Activated CD8-positive, alpha-beta memory T cell treated with anti-CD3 and anti-CD28 coated beads for 36 hours (primary cell): Measurements from ENCODE around the gene KLK10. TPM values are rescaled to one million over a fixed set of nuclear protein-coding genes. Genes with fewer than 3 reads are reported as not detected.

ENCODE experiments used
- CTCF ChIA-PET: fragments of 350-600 bp; sonication (Branson Sonifier 250); formaldehyde crosslinking; loops from one replicate; lab custom pipeline; 2021; ENCODE audit warnings: antibody characterized with exemption; lab: Charles Lee
- POLR2A ChIA-PET: fragments of 350-600 bp; sonication (Branson Sonifier 250); formaldehyde crosslinking; loops from one replicate; lab custom pipeline; 2021; ENCODE audit warnings: antibody characterized with exemption; lab: Charles Lee
- total RNA-seq, 2 experiments: library from RNA; stranded (reverse); gene quantifications; one replicate each; pipeline ENCODE4 v1.2.3, GENCODE V29; 2021

The KLK10 gene, protein sequence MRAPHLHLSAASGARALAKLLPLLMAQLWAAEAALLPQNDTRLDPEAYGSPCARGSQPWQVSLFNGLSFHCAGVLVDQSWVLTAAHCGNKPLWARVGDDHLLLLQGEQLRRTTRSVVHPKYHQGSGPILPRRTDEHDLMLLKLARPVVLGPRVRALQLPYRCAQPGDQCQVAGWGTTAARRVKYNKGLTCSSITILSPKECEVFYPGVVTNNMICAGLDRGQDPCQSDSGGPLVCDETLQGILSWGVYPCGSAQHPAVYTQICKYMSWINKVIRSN
- total RNA-seq: not detected

DNA sequence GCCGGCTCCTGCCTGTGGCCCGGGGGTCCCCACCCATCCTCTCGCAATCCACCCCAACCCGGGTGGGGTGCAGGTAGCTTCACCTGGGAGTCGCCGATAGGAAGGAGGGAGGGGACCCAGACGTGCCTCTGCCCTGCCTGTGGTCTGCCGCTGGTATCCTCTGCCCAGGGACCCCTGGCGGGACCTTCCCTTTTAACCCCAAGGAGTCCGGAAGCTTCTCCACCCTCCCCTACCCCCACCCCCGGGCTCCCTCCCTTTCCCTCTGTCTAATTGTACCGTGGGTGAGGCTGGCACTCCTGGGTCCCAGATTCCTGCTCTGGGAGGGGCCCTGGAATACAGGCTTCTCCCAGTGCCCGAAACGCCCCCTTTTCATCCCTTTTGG is at the start of gene KLK10:
KLK10 (minus strand) TSS at position 166 of the 382 bp plus-strand sequence. CDS start 579 bp downstream, outside the sequence.
- POLR2A ChIA-PET: no interaction called here
- CTCF ChIA-PET: no interaction called here

DNA sequence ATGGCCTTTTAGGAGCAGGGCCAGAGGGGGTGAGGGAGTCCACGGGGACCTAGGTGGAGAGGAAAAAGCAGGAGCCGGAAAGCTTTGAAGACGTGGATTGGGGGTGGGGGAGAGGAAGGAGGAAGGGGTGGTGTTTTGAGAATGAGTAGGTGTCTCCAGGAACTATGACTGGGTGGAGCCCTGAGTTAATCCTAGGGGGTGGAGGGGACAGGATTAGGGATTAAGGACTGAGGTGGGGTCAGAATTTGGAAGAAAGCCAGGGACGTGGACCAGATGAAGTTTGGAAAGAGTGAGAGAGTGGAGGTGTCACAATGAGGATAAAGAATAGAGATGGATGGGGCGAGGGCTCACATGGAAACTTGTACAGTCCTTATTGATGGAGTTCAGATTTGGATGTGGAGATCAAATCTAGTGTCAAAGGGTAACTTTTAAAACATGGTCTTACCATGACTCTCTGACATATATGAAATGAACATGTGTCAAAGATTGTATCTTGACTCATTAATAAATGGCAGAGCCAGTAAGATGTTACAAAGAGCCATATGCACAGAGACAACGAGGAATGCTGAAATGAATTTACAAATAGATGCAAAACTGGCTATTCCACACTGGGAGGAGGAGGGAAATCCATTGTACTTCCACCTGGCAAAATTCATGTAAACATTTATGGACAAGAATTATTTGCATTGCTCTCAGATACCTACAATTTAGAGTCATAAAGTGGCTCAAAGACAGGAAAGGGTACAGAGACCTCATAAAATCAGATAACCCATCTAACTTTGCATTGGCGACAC is 47.1 kb upstream of the KLK10 start:
- CTCF ChIA-PET: no interaction called here

DNA sequence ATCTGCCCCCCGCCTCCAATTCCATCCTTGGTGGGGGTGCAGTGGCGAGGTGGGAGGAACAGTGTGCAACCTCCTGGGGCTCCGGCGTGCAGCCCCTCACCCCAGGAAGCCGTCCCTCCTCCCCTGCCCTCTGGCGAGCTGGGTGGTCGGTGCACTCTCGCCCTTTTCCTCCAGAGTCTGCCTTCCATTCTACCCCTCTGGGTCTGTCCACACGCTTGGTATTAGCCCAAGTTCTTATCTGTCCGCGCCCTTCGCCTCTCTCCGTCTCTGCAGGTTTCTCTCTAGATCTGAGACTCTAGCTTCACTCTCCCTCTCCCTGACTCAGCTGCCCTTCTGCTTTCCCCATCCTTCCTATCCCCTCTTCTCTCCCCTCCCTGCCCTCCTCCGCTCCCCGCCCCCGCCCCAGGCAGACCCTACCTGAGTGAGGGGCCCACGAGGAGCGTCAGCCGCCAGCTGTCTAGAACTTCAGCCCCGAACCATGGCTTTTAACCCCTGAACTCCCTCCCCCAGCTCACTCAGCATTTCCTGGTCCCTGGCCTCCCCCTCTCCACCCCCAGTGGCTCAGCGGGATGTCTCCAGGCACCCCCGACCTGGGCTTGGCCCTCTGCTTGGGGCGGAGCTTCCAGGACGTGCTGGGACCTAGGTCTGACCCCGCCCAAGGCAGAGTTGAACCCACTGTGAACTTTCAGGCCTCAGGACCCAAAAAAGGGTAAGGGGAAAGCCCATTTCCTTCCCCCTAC is 45.9 kb upstream of the KLK10 start:
- POLR2A ChIA-PET: interaction anchor here (0.6 kb wide), 1 partner anchor 88 kb away, joined by 3 read pairs; no protein-coding TSS in a partner anchor
- CTCF ChIA-PET: no interaction called here

More for the DNA sequence above, 47.1 kb upstream of the KLK10 start:
- POLR2A ChIA-PET: no interaction called here

DNA sequence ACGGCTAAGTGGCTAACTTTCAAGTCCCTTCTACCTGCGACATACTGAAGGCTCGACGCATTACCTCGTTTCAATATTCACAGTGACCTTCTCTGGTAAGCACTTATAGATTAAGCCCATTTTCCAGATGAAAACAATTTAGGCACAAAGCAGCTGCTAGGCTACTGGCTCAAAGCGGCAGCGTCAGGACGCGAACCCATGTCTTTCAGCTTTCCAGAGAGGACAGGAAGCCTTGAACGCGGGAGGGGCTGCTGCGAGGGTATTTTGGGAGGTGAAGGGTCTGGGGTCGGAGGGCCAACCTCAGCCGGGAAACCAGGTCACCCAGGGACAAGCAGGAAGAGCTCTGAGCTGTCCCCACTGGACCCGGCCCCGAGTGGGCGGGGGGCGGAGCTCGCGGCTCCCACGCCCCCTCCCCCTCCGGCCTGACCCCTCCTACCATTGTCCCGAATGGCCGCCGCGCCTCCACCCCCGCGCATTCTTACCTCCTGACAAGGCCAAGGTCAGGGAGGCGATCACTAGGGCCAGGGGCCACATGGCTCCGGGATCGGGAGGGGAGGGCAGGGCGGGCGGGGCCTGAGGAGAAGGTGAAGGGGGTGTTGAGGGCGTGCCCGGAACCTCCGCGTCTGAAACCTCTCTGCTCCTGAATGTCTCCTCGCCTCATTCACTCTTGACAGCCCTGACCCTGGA is 45.2 kb upstream of the KLK10 start, which contains the start of gene KLK13:
KLK13 (minus strand) TSS at position 559 of the 687 bp plus-strand sequence; CDS start at position 534, 25 bp downstream.
- POLR2A ChIA-PET: interaction anchor here (0.6 kb wide), 1 partner anchor 89 kb away, joined by 3 read pairs; no protein-coding TSS in a partner anchor
- CTCF ChIA-PET: no interaction called here

DNA sequence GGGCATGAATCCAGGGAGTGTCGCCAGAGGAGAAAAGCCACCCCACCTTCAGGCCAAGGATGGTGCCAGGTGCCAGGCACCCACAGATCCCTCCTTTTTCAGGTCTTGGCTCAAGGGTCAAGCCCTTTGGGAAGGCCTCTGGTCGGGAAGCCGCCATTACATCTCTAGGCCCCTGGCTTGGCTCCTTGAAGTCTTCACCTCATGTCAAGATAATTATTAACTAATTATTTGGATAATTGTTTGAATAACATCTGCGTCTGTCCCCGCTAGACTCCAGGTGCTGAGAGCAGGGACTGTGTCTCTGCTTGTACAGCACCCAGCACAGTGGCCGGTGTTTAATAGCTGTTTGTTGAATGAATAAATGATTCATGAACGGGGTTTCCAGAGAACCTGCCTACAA is 44.2 kb upstream of the KLK10 start:
- CTCF ChIA-PET: no interaction called here
- POLR2A ChIA-PET: interaction anchor here (0.6 kb wide), 1 partner anchor 50 kb away, joined by 3 read pairs; no protein-coding TSS in a partner anchor

DNA sequence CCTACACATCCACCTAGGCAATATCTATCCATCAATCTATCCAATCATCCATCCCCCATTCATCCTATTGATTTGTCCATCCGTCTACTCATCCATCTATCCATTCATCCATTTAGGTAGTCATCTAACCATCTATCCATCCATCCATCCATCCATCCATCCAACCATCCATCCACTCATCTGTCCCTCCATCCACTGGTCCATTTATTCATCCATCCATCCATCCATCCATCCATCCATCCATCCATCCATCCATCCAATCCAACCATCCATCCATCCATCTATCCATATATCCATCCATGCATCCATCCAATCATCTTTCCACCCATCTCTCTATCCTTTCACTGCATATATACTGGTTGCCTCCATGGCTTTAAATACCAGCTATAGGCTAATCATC is 41.5 kb upstream of the KLK10 start:
- CTCF ChIA-PET: no interaction called here

DNA sequence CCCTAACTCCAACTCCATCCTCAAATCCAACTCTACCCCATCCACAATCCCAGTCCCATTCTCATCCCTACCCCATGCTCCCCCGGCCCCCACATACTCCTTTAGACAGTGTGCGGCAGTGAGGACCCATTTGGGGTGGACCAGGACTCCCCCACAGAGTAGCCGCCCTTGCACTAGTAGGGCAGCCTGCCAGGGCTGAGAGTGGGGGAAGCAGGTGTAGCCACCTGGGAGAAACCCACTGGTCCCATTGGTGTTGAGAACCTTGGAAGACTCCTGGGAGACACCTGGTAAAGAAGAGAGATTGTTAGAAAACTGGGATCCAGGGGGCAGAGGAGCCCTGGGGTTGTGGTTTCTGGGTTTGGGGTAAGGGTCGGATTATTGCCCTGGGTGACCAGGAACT is 40.8 kb upstream of the KLK10 start:
- CTCF ChIA-PET: no interaction called here

More for the DNA sequence above, 41.5 kb upstream of the KLK10 start:
- POLR2A ChIA-PET: interaction anchor here (0.6 kb wide), 1 partner anchor 356 kb away, joined by 3 read pairs; the partner anchor contains the start of gene SIGLEC10

DNA sequence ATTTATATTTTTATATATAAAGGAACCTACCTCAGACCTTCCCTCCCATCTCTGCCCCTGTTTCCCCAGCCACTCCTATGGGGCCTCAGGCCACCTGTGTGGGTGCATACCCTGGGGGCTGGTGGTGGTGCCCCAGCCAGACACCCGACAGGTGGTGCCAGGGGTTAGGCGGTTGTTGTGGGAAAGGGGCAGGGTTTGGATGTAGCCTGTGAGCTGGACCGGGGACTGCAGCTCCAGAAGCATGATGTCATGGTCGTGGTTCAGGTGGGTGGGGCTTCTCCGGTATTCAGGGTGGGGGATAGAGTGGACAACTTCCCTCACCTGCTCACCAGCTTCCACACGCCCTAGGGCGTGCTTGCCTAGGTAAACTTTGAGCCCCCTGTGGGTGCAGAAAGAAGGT is 40.2 kb upstream of the KLK10 start:
- ChIA-PET POLR2A (no interaction called here), CTCF (no interaction called here)

More for the DNA sequence above, 40.8 kb upstream of the KLK10 start:
- POLR2A ChIA-PET: no interaction called here

DNA sequence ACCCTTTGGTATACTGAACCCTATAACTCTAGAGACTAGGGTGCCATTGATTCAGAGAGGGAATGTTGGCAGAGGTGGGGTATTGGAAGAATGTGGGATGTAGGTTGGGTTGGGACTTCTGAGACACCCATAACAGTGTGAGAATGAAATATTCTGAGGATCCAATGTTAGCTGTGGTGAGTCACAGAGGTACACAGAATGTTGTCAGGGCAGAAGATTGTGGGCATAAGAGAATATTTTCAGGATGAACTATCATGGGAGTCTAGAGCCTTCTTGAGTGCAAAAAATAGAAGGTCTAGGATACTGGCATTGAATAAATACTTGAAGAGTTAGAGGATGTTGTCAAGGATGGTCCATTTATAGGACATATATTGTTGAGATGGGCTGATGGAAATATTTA is 36.4 kb upstream of the KLK10 start:
- CTCF ChIA-PET: no interaction called here
- POLR2A ChIA-PET: no interaction called here

DNA sequence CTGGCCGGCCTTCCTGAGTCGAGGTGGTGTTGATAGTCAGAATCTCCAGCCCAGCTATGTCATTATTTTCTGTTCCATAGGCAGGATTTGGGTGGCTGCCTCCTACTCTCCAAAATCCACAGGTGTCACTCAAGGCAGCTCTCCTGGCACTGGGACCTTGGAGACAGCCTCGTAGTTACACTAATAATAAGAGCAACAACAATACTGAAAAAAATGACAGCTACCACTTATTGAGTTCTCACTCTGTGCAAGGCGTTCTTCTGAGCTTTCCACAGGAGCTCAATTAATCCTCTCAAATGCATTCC is 27.5 kb upstream of the KLK10 start:
- ChIA-PET CTCF (no interaction called here), POLR2A (no interaction called here)

DNA sequence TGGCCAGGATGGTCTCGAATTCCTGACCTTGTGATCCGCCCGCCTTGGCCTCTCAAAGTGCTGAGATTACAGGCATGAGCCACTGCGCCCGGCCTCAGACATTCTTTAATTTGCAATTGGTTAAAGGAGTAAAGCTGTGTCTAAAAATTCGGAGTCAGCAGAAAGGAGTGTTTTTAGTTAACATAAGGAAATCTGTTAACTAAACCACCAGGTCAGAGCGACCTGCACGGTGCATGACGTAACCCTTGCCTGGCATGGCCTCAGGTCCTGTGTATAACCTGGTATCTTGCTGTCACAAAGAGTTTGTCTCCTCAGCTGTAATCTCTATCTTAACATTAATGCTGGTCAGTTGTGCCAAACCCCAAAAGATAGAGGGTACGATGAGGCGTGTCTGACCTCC is 24.8 kb upstream of the KLK10 start:
- ChIA-PET CTCF (no interaction called here), POLR2A (interaction anchor here (0.6 kb wide), 1 partner anchor 1949 kb away, joined by 6 read pairs; no protein-coding TSS in a partner anchor)

DNA sequence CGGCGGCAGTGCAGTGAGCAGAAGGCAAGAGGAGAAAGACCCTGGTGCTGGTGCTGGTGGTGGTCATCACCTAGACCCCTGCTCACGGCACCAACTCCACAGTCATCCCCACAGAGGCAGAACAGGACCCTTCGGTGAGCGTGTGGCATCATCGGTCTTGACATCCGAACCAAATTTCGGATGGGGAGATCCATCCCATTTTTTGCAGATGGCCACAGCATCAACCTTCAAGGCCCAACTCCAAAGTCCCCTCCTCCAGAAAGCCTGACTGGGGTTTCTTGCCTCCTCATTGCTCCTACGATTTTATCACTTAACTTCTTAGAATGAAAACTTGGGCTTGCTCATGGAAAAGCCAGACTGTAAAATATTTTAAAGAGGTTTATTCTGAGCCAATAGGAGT is 24.0 kb upstream of the KLK10 start:
- ChIA-PET POLR2A (interaction anchor here (0.6 kb wide), 1 partner anchor 1948 kb away, joined by 6 read pairs; no protein-coding TSS in a partner anchor), CTCF (no interaction called here)

DNA sequence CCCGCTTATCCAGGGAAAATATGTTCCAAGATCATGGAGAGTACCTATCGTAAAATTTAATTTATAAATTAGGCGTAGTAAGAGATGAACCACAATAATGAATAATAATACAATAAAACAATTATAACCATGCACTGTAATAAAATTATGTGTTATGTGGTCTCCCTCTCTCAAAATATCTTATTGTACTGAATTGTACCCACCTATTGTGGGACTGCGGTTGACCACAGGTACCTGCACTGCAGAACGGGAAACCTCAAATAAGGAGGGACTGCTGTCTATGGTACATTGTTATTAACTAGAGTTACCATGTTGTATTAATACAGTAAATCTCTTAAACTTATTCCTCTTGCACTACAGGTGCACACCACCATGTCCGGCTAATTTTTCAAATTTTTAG is 20.6 kb upstream of the KLK10 start:
- POLR2A ChIA-PET: no interaction called here
- CTCF ChIA-PET: no interaction called here

DNA sequence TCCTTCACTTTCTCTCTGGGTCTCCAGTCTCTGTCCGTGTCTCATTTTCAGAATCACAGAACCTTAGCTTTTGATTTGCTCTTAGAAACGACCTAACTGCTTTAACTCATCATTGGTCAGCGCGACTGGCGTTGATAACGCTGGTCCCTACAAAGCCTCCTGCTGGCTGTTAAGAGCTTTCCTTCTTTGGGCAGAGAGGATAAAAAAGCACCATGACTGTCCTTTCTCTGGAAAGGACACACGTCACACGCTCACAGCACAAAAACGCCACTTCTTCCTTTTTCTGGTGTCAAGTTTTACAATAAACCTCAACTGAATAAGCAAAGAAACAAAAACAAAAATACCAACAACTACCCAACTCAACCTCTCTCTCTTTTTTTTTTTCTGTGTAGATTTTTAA is 17.0 kb upstream of the KLK10 start:
- POLR2A ChIA-PET: no interaction called here
- CTCF ChIA-PET: no interaction called here

DNA sequence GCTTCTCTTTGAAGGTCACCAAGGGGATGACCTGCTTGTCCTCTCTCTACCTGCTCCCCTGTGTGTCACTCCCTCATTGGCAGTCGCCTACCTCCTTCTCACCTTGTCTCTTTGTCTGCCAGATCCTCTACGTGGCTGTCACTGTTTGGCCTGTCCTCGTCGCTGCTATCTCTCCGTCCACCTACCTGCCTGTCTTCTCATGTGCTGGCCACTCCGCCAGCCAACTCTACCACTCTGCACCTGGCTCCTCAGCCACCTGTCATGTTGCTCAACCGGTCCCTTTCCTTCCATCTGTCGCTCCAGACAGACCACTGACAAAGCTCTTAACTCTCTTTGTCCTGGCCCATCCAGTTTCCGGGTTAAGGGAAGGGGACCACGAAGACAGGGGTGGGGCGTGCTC is 15.2 kb upstream of the KLK10 start, which contains the start of gene KLK12:
KLK12 (minus strand) TSS at position 299 of the 400 bp plus-strand sequence. CDS start 381 bp downstream, outside the sequence.
- POLR2A ChIA-PET: no interaction called here
- CTCF ChIA-PET: interaction anchor here (0.8 kb wide), 1 partner anchor 17 kb away, joined by 3 read pairs; no protein-coding TSS in a partner anchor

DNA sequence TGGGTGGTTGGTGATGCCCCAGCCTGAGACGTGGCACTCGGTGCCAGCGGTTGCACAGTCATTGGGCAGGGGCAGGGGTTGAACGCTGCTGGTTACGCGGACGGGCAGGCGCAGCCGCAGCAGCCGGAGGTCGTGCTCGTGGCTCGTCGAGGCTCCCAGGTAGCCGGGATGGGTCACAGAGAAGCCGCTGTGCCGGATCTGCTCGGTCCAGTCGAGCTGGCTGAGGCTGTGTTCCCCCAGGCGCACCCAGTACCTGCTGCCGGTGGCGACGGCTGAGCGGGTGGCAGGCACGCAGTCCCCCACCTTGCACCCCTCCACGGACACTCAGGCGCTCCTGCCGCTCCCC is 12.3 kb upstream of the KLK10 start:
- POLR2A ChIA-PET: no interaction called here

DNA sequence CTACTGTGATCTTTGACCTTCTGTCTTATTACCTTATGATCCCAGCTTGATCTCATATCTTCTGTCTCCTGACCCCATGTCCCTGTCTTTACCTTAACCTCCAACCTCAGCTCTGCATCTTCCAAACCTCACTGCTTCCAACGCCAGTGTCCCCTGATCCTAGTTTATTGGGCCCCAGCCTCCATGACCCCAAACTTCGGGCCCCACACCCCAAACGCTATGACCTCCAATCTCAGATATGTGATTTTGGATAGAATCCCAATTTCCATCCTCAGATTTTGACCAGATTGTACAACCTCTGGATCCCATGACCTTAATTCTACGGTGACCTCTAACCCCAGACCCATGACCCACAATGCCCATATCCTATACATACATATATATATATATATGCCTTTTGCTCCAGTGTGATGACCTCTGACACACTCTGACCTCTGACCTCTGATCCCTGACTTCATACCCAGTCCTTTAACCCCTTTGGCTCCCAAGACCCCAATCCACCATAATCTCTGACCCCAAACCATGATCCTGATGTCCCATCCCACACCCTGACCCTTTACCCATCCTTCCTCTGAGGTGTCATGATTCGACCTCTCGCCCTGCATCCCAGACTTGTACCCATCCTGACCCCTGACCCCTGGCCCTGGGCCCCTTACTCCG is 11.8 kb upstream of the KLK10 start:
- CTCF ChIA-PET: no interaction called here
- POLR2A ChIA-PET: no interaction called here

More for the DNA sequence above, 12.3 kb upstream of the KLK10 start:
- CTCF ChIA-PET: no interaction called here

DNA sequence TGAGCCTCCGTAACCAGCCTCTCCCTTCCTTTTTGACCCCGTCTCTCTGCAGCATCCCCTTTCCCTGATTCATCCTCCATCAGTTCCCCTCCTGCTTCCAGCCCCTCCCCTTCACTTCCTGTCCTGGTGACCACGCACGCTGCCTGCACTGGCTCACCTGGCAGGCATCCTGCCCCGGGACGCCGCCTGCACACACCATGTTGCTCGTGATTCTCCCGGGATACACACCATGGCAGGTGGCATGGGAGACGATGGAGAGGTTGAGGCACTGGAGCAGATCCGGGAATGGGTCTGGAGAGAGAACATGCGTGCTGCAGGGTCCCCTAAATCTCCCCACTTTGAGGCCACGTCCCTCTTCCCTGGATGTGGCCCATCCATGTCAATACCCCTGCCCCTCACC is 11.1 kb upstream of the KLK10 start:
- ChIA-PET CTCF (no interaction called here), POLR2A (no interaction called here)

DNA sequence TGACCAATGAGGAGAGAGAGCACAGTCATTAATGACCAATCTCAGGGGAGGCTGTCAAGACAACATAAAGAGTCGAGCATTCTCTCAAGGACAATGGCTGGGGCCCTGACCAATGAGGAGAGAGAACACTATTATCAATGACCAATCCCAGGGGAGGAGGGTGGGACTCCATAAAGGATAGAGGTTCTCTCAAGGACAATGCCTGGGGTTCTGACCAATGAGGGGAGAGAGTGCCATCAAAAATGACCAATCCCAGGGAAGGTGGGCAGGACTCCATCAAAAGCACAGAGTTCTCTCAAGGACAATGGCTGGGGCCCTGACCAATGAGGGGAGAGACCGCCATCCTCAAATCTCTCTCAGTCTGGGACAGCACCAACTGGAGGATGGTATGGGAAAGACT is 10.2 kb upstream of the KLK10 start:
- ChIA-PET CTCF (no interaction called here), POLR2A (no interaction called here)
